GM12878 (cell line): ENCODE measurements around the gene ZNF716.
"Not testable (repeated sequence)": the region's sequence is repeated elsewhere in the genome, so short reads cannot be mapped to it uniquely, and the experiment has no call there.

ENCODE experiments used
- POLR2A ChIP-seq: IDR thresholded peaks from 2 replicates; pipeline ENCODE4 v1.6.1; 2011; ENCODE audit warnings: low read depth, mild to moderate bottlenecking, low read length
- POLR2AphosphoS2 ChIP-seq: IDR thresholded peaks from 2 replicates; pipeline ENCODE4 v1.6.1; 2011; ENCODE audit warnings: low read depth, mild to moderate bottlenecking, low read length, improper control_type of control experiment, moderate library complexity
- RAD21 ChIP-seq: IDR thresholded peaks from 2 replicates; pipeline ENCODE4 v1.6.1; 2011; ENCODE audit warnings: mild to moderate bottlenecking, low read depth, low read length, moderate library complexity; ENCODE audit not compliant: insufficient read depth

DNA sequence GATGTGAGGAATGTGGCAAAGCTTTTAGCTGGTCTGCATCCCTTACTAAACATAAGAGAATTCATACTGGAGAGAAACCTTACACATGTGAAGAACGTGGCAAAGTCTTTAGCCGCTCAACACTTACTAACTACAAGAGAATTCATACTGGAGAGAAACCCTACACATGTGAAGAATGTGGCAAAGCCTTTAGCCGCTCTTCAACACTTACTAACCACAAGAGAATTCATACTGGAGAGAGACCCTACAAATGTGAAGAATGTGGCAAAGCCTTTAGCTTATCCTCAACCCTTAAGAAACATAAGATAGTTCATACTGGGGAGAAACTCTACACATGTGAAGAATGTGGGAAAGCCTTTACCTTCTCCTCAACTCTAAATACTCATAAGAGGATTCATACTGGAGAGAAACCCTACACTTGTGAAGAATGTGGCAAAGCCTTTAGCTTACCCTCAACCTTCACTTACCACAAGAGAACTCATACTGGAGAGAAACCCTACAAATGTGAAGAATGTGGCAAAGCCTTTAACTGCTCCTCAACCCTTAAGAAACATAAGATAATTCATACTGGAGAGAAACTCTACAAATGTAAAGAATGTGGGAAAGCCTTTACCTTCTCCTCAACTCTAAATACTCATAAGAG lies 19.3 kb downstream of the ZNF716 start:
- not testable (repeated sequence) for TF ChIP-seq POLR2A, RAD21, POLR2AphosphoS2
